ENCODE data around the gene MACROD2.
"Not testable (repeated sequence)": the region's sequence is repeated elsewhere in the genome, so short reads cannot be mapped to it uniquely, and the experiment has no call there.

MACROD2 gene

GRCh38 chr20:14260367-14260766 is 265.1 kb downstream of the MACROD2 start:
- no peak for TF ChIP-seq ZFX (IDR thresholded peaks at IDR 0.05)
- TF ChIP-seq, protein P1, sequence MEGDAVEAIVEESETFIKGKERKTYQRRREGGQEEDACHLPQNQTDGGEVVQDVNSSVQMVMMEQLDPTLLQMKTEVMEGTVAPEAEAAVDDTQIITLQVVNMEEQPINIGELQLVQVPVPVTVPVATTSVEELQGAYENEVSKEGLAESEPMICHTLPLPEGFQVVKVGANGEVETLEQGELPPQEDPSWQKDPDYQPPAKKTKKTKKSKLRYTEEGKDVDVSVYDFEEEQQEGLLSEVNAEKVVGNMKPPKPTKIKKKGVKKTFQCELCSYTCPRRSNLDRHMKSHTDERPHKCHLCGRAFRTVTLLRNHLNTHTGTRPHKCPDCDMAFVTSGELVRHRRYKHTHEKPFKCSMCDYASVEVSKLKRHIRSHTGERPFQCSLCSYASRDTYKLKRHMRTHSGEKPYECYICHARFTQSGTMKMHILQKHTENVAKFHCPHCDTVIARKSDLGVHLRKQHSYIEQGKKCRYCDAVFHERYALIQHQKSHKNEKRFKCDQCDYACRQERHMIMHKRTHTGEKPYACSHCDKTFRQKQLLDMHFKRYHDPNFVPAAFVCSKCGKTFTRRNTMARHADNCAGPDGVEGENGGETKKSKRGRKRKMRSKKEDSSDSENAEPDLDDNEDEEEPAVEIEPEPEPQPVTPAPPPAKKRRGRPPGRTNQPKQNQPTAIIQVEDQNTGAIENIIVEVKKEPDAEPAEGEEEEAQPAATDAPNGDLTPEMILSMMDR (conservative IDR thresholded peaks at IDR 0.05) = no peak

DNA sequence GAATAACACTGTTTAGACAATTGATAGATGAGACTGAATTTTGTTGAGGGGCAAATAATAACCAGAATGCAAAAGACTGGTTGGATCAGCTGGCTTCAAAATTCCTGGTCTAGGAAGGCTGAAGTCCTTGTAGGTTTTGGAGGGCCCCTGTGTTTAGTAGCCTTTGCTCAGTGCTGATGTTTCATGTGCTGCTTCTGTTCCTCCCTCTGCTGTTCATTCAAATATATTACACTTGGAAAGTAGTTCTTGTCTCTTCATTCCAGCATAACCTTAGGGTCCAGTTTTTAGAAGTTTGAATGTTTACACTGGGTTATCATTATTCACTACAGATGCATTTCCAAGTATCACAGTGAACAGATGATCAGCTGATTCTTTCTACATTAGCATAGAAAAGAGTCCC is 269.6 kb downstream of the MACROD2 start:
- H3K27ac ChIP-seq = no peak overlapping the region
- TF ChIP-seq ZFX (IDR thresholded peaks at IDR 0.05) = no peak
- TF ChIP-seq, protein P1 (conservative IDR thresholded peaks at IDR 0.05) = peak; percentile 45

More at GRCh38 chr20:14260367-14260766, 265.1 kb downstream of the MACROD2 start:
- H3K27ac ChIP-seq = no peak overlapping the region

- TF ChIP-seq ZFX (IDR thresholded peaks at IDR 0.05) = no peak
- TF ChIP-seq, protein P1 (conservative IDR thresholded peaks at IDR 0.05) = no peak
Observed at GRCh38 chr20:14266246-14266645, 270.9 kb downstream of the MACROD2 start.

DNA sequence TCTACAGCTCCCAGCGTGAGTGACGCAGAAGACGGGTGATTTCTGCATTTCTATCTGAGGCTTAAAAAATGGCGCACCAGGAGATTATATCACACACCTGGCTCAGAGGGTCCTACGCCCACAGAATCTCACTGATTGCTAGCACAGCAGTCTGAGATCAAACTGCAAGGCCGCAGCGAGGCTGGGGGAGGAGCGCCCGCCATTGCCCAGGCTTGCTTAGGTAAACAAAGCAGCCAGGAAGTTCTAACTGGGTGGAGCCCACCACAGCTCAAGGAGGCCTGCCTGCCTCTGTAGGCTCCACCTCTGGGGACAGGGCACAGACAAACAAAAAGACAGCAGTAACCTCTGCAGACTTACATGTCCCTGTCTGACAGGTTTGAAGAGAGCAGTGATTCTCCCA is 275.4 kb downstream of the MACROD2 start:
- H3K27ac ChIP-seq = not testable (repeated sequence)

More at GRCh38 chr20:14266246-14266645, 270.9 kb downstream of the MACROD2 start:
- H3K27ac ChIP-seq = no peak overlapping the region

GRCh38 chr20:14282140-14282539 is 286.8 kb downstream of the MACROD2 start:
- no peak overlapping the region for H3K27ac ChIP-seq
- TF ChIP-seq ZFX (IDR thresholded peaks at IDR 0.05) = no peak
- TF ChIP-seq, protein P1 (conservative IDR thresholded peaks at IDR 0.05) = no peak

GRCh38 chr20:14284443-14284842 is 289.1 kb downstream of the MACROD2 start:
- TF ChIP-seq, protein P1 (conservative IDR thresholded peaks at IDR 0.05) = no peak
- no peak for TF ChIP-seq ZFX (IDR thresholded peaks at IDR 0.05)
- H3K27ac ChIP-seq = no peak overlapping the region

- TF ChIP-seq ZFX (IDR thresholded peaks at IDR 0.05) = no peak
- TF ChIP-seq, protein P1 (conservative IDR thresholded peaks at IDR 0.05) = no peak
- no peak overlapping the region for H3K27ac ChIP-seq
Observed at GRCh38 chr20:14288341-14289330, 293.3 kb downstream of the MACROD2 start.
